WI38 (cell line): ENCODE results near the gene ARGLU1.

Source experiments
- H3K4me3 ChIP-seq: 2 replicates; pipeline ENCODE4 v1.5.1; 2011; ENCODE audit warnings: low read depth, mild to moderate bottlenecking, control low read depth, low read length
- CTCF ChIP-seq: IDR thresholded peaks from 2 replicates; pipeline ENCODE4 v1.5.1; 2012; ENCODE audit warnings: low read depth, mild to moderate bottlenecking, control low read depth, low read length

ARGLU1 gene

DNA sequence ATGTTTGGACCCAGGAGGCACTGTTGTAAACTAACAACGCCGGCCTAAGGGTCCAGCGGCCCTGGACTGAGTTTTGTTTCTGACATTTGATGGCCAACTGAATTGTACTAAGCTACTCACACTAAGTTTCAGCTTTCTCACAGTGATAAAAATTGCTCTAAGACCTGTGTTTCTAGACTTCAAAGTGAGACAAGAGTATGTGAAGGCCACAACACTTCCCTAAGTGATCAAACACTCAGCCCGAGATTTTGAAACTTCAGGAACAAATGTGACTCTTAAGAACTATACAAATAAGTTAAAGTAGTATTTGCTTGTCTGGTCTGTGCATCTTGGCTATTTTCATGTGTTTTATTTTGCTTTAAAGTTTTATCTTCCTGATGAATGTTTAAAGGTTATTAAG is 62.6 kb downstream of the ARGLU1 start:
- no peak for TF ChIP-seq CTCF
- H3K4me3 ChIP-seq, result no peak overlapping the region

DNA sequence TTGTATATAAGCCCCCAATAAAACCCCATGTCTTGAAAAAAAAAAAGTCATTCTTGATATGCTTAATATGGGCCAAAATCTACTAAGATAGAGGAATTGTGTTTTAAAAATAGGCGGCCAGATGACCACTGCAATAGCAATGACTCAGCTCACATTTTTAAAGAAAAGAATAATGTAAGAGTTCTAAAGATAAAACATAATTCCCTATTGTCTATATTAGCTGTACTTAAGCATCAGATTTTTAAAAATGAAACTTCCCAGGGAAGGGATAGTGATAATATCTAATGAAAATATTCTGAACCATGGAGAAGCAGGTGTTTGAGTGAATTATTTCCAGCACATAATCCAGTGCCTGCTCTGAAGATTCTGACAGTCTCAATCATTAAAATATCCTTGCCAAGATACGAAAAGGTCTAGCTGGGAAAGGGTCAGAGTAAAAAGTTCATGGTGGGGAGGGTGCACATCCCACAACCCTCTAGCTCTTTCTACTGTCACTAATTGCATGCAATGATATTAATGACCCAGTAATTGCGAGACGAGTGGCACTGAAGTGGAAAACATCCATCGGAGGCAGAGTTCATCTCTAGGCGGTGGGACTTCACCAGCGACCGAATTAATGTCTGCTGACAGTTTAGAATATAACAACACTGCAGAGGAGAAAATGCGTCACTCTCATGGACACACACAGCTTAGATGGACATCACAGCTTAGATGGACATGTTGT is 64.0 kb downstream of the ARGLU1 start:
- H3K4me3 ChIP-seq, result no peak overlapping the region
- no peak for TF ChIP-seq CTCF

GRCh38 chr13:106503272-106503671 is 64.7 kb downstream of the ARGLU1 start:
- no peak for TF ChIP-seq CTCF
- no peak overlapping the region for H3K4me3 ChIP-seq

DNA sequence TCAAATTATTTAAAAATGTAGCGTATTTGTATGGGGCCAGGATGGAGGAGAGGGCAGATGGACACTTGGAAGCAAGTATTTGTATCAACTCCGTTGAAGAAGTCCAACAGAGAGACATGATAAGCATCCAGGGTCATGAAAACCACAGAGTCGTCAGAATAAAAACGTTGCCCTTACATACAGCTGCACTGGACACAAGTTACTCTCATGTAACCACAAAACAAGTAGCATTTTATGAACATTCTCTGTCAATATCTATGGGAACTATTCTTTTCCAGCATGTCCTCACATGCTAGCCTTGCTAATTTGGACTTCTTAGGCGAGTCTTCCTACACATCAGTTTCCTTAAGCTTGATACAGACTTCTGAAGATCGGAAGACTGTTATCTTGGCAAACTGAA is 67.5 kb downstream of the ARGLU1 start:
- no peak for TF ChIP-seq CTCF
- H3K4me3 ChIP-seq, result no peak overlapping the region

DNA sequence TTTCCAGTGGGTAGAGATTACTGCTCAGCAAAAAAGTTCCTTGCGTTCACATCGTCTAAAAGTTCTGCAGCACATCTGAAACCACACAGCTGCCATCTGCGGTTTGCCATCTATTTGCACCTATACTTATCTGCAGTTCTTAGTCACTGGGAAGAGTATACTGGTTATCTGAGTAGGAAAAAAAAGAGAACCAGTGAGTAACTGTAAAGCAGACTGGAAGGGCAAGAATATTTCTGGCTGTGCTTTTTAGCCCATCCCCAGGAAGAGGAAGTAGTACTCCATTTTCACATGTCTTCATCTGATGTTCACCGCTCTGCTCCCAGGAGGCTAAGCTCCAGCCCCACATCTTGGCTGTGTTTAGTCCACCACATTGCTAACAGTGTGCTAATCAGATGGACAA is 68.0 kb downstream of the ARGLU1 start:
- TF ChIP-seq CTCF, result no peak
- no peak overlapping the region for H3K4me3 ChIP-seq

- no peak for TF ChIP-seq CTCF
- no peak overlapping the region for H3K4me3 ChIP-seq
Observed at GRCh38 chr13:106499113-106499512, 68.8 kb downstream of the ARGLU1 start.

GRCh38 chr13:106498571-106498970 is 69.4 kb downstream of the ARGLU1 start:
- TF ChIP-seq CTCF, result no peak
- H3K4me3 ChIP-seq, result no peak overlapping the region
